ENCODE measurements around the gene VEGFA.

- TF ChIP-seq CTCF (IDR thresholded peaks at IDR 0.05) (no peak), MAZ (IDR thresholded peaks at IDR 0.05; ENCODE audit: borderline replicate concordance, low read depth, low read length) (no peak), CEBPB (IDR thresholded peaks at IDR 0.05) (no peak), EP300 (IDR thresholded peaks at IDR 0.05) (no peak), SMC3 (IDR thresholded peaks at IDR 0.05) (no peak), RAD21 (conservative IDR thresholded peaks at IDR 0.05 in 1 of 2, IDR thresholded peaks at IDR 0.05 in 1 of 2) (no peak), ESRRA (IDR thresholded peaks at IDR 0.05; ENCODE audit: borderline replicate concordance, low read length) (no peak), PHF8 (IDR thresholded peaks at IDR 0.05; ENCODE audit: borderline replicate concordance, low read depth) (no peak), POLR2A (IDR thresholded peaks at IDR 0.05; ENCODE audit: low read length) (no peak), FOSL2 (IDR thresholded peaks at IDR 0.05) (no peak), FOSL2 (CRISPR knock-in tag; IDR thresholded peaks at IDR 0.05) (no peak), JUN (IDR thresholded peaks at IDR 0.05) (no peak), HMGXB4 (CRISPR knock-in tag; IDR thresholded peaks at IDR 0.05; ENCODE audit: borderline replicate concordance) (no peak), CBX2 (IDR thresholded peaks at IDR 0.05; ENCODE audit: borderline replicate concordance, low read depth) (no peak)
Observed at GRCh38 chr6:43793154-43793874, 23.3 kb downstream of the VEGFA start.

Data from A549 (cell line).